NCI-H187 (cell line): Measurements from ENCODE around the gene THSD7B.
"Not testable (repeated sequence)": the region's sequence is repeated elsewhere in the genome, so short reads cannot be mapped to it uniquely, and the experiment has no call there.

Experiments used
- DNase-seq, 2 experiments: peaks; one replicate each; lab custom pipeline; 2025; lab: John Stamatoyannopoulos, UW

Gene THSD7B

DNA sequence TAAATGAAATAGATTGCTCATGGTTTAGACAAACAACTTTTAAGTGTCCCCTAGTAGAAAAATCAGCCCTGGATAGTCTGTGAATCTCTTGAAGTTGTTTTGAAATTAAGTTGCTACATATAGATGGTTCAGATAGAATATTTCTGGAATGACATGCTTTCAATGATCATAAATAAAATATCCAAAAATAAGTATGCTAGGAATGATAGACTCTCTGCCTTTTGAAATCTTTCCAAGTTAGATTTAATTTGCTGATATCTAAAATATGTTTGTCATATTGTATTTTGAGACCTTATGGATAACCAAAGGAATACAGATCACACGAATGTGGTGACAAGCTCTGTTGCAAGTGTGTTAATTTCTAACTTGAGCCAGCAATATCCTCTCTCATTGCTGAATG, 488.7 kb downstream of the THSD7B start:
- DNase-seq: no peak

DNA sequence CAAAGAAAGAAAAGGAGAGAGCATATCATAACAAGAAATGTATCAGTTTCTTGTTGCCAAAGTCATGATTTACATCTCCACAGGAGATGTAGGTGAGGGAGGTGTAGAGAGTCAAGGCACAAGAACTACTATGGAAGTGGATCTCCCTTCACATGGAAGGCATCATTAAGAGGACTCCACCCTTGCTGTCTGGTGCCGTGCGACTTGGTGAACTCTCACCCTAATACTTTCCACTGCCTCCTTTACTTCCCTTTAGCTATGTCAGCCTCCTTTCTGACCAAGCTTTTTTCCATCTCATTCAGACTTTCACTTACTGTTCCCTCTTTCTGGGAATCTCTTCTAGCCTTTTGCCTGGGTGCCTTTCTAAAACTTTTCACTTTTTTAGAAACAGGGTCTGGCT, 490.0 kb downstream of the THSD7B start:
- DNase-seq: no peak

DNA sequence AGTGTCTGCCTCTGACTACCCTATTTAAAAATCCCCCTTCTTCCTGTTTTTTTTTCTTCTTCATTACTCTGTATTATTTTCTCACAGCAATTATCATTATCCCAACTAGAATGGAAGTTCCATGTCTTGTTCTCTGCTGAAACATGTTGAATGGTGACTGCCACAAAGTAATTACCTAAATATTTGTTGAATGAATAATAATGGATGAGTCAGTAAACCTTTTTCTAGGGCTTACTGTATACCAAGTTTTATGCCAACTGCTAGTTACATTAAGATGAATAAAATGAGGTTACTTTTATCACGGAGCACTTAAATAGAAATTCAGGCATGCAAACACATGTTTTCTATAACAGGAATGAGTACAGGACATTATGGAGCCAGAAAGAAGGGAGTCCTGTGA, 490.6 kb downstream of the THSD7B start:
- no peak for DNase-seq

DNA sequence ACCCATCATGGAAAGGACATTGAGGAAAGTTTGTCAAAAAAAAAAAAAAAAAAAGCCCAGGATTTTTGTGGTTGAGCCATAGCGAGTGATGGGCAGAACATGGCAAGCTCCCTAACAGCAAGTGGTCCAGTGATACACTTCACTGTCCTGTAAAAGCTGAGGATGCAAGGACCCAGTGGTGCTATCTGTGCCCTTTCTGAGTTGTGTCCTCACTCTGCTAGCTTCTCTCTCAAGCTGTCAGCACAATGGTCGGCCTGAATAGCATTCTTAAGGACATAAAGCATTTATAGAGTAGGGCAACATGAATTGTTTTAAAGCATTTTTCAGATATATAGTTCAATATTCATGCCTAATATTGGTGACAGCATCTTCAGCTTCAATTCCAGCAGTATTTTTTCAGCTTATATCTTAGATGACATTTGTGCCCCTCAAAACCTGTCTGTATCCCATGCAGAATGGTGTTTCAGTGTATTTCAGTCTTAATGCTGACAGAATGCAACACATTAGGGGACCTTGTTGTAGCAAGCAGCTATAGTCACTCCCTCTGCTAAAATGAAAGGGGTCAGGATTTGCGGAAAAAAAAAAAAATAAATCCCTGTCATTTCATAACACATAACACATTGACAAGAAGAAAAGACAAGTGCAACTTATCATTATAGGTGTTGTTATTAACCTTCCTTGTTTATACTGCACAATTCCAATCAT, 496.7 kb downstream of the THSD7B start:
- no peak for DNase-seq

DNA sequence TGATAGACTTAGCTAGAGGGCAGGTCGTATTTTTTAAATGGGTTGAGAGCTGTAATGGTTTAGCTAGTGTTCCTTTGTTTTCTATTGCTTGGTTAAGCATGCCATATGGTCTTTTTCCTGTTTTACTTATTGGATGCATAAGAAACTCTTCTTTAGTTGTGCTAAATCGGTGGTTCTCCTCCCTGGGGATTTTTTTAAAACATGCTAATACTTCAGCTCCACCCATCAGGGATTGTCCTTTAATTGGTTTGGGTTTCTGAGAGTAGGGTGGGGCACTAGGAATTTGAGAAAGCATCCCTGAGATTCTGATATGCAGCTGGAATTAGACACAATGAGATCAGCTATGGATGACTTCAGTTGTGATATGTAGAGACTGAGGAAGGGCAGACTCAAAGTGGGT, 497.2 kb downstream of the THSD7B start:
- no peak for DNase-seq

DNA sequence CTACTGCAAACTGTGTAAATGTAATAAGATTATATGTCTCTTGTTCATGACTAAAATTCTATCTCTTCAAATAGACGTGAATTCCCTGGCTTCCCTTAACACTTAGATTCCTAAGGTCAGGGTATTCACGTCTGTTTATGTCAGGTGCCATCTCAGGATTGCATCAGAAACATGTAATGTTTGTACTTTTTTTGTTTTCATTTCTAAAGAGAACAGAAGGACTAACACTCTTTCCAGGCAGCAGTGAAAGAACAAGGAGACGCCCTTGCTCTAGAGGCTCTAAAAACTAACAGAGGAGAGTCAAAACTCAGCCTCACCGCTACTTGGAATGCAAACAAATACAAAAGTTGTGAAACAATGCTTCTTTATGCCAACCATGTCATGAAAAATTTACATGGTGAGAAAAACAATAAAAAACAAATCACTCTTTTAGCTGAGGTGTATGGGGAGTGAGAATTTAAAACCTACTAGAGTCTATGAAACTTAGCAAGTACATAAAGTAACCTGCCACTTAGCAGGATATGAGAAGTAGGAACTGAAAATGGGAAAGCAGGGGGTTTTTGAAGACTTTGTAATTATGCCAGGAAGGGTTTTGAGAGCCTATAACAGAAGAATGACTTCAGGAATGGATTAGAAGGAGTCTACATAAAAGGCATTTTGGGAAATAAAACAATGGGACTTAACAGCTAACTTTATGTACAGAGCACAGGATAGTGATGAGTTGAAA, 522.7 kb downstream of the THSD7B start:
- no peak for DNase-seq

DNA sequence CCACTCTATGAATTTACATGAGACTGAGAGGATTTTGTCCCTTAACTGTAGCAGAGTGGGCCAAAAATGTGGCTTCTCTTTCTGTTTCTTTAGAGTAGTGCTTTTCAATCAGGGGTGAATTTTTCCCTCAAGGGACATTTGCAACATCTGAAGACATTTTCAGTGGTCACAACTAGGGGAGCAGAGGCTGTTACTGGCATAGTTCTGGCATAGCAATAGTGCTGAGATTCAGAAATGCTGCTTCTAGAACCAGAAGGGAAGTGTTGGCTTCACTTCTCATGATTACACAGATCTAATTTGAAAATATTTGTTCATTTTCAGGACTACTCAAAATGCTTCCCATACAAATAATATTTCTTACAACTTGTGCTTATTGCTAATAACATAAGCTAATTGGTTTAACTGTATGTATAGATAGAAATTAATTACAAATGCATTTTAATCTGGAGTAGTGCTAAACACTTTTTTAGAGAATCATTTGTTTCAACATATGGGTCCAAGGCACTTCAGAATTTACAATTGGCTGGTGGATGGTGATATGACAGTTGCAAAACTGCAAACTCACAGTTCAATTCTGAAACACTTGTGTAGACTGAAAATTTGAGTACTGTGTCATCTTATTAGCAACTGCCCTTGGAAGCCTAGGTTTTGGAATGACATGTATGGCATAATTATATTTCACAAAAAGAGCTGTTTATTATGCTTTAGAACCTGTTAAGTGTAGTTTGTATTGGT, 526.7 kb downstream of the THSD7B start:
- DNase-seq: no peak

DNA sequence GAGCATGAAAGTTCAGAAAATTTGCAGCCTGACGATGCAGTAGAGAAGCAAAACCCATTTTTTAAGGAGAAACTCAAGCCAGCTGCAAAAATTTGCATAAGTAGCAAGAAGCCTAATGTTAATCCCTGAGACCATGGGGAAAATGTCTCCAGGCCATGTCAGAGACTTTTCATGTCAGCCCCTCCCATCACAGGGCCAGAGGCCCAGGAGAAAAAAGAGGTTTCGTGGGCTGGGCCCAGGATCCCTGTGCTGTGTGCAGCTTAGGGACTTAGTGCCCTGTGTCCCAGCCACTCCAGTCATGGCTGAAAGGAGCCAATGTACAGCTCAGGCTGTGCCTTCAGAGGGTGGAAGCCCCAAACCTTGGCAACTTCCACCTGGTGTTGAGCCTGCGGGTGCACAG, 533.0 kb downstream of the THSD7B start:
- DNase-seq: peak in 1 of 2 experiments; percentile 0

DNA sequence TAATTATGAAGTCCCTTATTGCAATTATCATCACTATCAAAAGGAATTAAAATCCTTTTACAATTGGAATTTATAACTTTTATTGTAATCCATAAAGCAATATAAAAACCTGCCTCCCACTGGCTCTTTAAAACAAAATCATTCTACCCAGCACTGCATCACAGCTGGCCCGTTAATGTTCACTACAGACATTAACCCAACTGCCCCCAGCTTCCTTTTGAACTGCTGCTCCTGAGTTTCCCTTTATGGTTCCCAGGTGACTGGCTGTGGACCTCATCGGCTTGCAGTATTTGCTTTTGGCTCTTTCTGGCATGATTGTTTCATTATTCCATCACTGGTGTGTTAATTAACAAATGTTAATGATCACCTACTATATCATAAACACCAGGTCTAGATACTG, 535.6 kb downstream of the THSD7B start:
- DNase-seq: no peak

DNA sequence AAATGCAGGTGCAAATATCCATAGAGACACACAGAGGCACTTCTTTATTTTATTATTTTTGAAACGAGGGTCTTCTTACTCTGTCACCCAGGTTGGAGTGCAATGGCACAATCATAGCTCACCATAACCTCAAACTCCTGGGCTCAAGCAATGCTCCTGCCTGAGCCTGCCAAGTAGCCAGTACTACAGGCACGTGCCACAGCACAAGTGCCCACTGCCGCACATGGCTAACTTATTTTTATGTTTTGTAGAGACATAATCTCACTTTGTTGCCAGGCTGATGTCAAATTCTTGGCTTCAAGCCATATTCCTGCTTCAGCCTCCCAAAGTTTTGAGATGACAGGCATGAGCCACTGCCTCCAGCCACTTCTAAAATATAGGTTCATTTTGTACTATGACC, 537.6 kb downstream of the THSD7B start:
- no peak for DNase-seq

DNA sequence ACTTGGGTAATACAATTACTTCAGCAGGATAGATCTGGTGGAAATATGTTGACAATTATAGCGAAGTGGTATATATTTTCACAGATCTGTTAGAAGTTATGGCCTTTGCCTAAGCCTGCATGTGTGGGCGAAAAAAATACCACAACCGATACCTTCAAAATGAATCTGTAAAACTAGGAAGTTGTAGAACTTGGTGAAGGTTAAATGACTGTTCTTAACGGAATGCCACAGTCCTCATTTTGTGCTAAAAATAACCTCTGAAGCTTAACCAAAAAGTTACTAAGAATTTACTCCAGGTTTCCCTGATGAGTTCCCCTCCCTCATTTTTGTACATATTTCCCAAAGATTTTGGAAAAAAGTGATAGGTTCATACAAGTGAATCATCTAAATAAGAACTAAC, 550.7 kb downstream of the THSD7B start:
- DNase-seq: no peak

DNA sequence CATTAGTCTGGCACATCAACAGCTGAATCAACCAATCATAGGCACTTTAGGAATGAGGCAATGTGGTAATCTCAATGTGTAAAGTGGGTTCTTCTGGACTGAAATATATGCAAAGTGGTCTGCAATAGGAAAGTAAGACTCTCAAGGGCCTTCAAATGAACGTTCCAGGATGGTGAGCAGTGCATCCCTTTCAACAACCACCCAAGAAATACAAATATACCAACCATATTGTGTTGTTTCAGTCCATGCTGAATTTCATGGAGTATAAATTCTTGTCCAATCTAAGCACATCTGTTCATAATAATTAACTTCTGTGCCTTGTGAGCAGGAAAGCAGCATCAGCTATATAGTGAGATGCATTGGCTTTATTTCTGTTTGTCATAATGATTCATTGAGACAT, 556.2 kb downstream of the THSD7B start:
- DNase-seq: no peak

DNA sequence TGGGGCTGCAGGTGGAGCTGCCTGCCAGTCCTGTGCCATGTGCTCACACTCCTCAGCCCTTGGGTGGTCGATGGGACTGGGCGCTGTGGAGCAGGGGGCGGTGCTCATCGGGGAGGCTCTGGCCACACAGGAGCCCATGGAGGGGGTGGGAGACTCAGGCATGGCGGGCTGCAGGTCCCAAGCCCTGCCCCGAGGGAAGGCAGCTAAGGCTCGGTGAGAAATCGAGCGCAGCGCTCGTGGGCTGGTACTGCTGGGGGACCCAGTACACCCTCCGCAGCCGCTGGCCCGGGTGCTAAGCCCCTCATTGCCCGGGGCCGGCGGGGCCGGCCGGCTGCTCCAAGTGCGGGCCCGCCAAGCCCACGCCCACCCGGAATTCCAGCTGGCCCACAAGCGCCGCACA, 566.2 kb downstream of the THSD7B start:
- not testable (repeated sequence) for DNase-seq

DNA sequence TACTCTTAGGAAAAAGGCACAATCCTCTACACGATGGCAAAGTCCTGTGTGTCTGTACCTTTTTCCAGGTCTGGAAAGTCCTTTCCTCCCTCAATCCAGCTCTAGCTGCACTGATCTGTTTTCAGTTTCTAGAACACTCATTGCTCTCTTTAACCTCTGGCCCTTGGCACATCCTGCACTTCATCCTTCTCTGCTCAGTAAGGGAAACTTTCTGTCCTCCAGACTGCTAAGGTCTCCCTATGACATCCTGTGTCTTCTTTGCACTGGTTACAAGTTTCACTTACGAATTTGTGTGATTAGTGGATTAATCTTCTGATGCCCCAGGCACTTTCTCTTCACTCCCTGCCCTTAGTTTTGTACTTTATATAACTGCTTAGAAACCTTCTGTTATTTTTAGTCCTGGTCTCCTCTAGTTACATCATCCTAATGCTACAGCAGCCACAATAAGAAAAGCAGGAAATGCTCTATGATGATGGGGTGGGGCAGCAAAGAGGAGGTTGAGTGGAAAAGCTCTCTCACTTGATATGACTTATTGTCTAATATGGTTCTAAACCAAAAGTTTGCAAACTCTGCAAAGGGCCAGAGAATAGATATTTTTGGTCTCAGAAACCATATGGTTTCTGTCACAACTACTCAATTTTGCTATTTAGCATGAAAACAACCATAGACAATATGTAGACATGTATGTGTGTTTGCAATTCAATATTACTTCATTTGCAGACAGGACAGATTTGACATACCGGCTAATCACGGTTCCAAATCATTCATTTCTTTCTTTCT, 568.2 kb downstream of the THSD7B start:
- no peak for DNase-seq

DNA sequence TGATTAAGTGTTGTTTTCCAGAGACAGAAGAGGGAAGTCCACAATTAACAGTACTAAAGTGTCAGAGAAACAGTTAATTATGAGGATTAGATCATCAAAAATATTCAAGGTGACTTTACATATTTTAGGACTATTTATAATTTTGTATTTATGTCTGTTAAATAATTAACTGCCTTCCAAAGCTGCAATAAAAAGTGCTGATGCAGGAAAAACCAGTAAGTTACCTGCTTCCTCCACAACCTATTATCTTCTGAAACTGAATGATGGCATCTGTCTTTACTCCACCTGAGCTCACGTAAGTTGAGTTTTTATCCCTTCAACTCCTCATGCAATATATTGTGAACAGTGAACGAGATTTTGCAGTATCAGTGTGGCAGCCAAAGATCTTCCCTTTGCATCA, 570.7 kb downstream of the THSD7B start:
- no peak for DNase-seq

DNA sequence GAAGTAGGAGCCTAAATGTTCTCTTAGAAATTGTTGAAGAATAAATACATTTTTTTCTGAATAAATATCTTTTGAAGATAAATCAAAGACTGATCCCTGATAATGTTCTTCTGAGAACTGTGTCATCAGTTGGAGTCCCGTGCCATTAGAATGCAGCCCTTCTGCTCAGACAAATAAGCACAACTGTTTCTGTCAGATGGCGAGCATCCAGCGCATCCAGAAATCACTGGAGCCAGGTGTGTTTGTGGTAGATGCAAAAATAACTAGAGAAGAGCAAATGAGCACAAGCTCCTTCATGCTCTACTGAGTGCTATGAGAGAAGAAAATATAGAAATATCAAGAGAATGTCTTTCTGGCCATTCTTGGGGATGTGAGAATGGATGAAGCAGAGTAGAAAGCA, 573.7 kb downstream of the THSD7B start:
- DNase-seq: peak in 1 of 2 experiments; percentile 26

DNA sequence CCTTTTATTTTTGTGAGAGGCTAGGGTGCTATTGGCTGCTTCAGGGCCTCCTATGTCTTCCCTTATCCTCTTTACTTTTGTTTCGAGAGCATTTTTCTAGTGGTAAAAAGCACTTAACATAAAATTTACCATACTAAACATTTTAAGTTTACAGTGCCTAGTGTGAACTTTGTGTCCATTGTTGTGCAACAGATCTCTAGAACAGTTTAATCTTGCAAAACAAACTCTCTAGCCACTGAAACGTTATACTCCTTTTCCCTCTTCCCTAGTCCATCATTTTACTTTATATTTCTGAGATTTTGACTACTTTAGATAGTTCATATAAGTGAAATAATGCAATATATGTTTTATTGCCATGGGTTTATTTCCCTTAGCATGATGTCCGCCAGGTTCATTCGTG, 580.6 kb downstream of the THSD7B start:
- no peak for DNase-seq

DNA sequence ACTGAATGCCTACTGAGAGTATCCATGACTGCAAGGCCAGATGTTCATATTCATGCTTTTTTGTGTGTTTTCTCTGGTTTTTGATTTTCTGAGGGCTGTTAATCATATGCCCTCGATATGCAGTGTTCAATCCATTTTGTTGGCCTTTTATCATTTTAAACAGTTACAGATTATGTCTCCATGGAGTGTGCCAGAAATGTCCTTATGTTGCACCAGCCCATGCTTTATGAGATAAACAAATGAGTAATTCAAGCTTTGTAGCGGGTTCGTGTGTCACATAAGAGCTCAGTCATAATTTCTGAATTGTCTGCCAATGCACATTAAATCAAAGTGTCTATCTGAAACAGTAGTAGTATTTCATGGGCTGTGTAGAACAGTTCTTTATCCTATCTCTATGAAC, 583.0 kb downstream of the THSD7B start:
- DNase-seq: peak; percentile 3 to 7

DNA sequence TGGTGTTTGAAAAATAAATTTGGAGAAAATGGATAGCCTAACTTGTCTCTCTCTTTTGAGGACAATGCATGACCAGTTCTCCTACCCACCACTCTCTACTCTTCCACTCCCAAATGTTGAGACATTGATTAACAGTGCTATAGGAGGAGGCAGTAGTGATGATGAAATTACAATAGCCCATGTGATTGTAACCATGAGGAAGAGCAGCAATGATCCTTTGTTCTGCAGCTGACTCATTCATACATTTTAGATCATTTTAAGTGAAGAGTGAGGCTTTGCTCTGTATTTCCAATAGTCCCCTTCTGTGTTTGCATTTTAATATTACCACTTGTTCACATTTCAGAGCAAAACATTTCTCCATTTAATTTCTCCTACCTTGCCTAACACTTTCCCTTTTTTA, 592.3 kb downstream of the THSD7B start:
- no peak for DNase-seq

DNA sequence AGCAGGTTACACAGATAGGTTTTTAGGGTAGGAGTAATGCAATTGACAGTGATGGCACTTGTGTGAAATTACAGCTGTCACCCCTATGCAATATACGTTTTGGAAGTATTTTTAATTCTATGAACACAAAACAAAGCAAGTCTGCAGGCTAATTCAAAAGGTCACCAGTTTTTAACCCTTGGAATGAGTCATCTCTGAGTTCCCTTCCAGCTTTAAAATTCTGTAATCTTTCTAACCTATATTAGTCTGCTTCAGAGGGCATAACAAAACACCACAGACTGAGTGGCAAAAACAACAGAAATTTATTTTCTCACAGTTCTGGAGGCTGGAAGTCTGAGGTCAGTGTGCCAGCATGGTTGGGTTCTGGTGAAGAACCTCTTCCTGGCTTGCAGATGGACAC, 602.0 kb downstream of the THSD7B start:
- no peak for DNase-seq

DNA sequence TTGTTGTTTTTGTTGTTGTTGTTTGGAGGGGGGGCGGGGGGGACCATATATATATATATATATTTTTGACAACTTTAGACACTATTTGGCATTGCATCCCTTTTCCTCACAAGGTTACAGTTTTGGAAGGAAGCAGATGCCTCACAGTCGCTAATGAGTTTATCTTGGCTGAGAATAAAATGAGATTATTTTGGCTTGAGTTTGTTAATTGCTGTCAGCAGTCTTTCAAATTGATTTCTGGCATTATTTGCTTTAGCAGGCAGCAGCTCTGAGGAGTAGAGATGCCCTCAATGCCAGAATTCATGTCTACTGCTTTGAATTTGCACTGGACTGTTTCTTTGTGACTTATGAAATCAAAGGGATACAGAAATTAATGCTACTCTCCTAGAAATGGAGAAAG, 603.8 kb downstream of the THSD7B start:
- DNase-seq: no peak

DNA sequence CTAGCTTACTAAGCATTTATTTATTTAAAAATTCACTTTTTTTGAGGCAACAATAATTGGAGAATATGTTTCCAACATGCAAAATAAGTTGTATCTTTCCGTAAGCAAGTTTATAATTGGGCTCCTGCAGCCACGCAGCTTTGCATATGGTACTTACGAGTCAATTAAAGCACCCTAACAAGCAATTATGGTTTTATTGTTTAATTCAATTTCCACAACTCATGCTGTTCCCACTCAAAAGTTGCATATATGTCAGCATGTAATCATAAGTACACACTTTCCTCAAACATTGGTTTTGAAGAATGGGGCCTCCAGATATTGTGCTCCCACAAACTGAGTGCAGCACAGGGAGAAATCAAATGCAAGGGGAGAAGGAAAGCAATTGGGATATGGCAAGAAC, 613.8 kb downstream of the THSD7B start:
- DNase-seq: no peak
